HepG2 (cell line): ENCODE measurements around the gene RHOG. TPM values are rescaled to one million over a fixed set of nuclear protein-coding genes. Genes with fewer than 3 reads are reported as not detected.

ENCODE experiments used
- ATF7 ChIP-seq, 2 experiments: fragments of 450-650 bp in 1 of 2; sonication (generic) in 1 of 2; formaldehyde crosslinking in 1 of 2; IDR thresholded peaks; 2 replicates each; pipeline versions ENCODE4 v1.4.0 to v1.6.1; 2016 to 2020; ENCODE audit warnings: antibody characterized with exemption in 1 of 2, mild to moderate bottlenecking in 1 of 2, missing genetic modification reagents in 1 of 2
- BHLHE40 ChIP-seq: IDR thresholded peaks from 2 replicates; pipeline ENCODE4 v1.6.1; 2011; ENCODE audit warnings: low read length, improper control_type of control experiment
- ELK4 ChIP-seq: sonication (generic); formaldehyde crosslinking; IDR thresholded peaks from 2 replicates; pipeline ENCODE4 v1.9.0; 2021; ENCODE audit warnings: missing genetic modification reagents, borderline replicate concordance
- ETV6 ChIP-seq: sonication (generic); formaldehyde crosslinking; conservative IDR thresholded peaks from 2 replicates; pipeline ENCODE4 v1.4.0; 2020; ENCODE audit warnings: missing genetic modification reagents
- KAT8 ChIP-seq: IDR thresholded peaks from 2 replicates; pipeline ENCODE4 v1.6.1; 2016; ENCODE audit warnings: missing genetic modification reagents, missing compliant biosample characterization
- MTA3 ChIP-seq: sonication (generic); formaldehyde crosslinking; IDR thresholded peaks from 2 replicates; pipeline ENCODE4 v1.4.0; 2020; ENCODE audit warnings: missing genetic modification reagents
- NONO ChIP-seq, 2 experiments: fragments of 450-650 bp in 1 of 2; sonication (generic) in 1 of 2; formaldehyde crosslinking in 1 of 2; IDR thresholded peaks in 1 of 2; conservative IDR thresholded peaks in 1 of 2; 2 replicates each; pipeline versions ENCODE4 v1.6.1 to v1.8.0; 2017 to 2022; ENCODE audit warnings: mild to moderate bottlenecking in 1 of 2, missing genetic modification reagents in 1 of 2, moderate library complexity in 1 of 2
- NPAS2 ChIP-seq: sonication (generic); formaldehyde crosslinking; IDR thresholded peaks from 2 replicates; pipeline ENCODE4 v1.8.0; 2022; ENCODE audit warnings: mild to moderate bottlenecking, missing genetic modification reagents, borderline replicate concordance
- PITX1 ChIP-seq: sonication (generic); formaldehyde crosslinking; IDR thresholded peaks from 2 replicates; pipeline ENCODE4 v1.5.1; 2020; ENCODE audit warnings: mild to moderate bottlenecking, missing genetic modification reagents
- ZBTB8A ChIP-seq: sonication (generic); formaldehyde crosslinking; IDR thresholded peaks from 2 replicates; pipeline ENCODE4 v1.4.0; 2020; ENCODE audit warnings: mild to moderate bottlenecking, low read depth, missing genetic modification reagents, borderline replicate concordance
- ZNF24 ChIP-seq: fragments of 450-650 bp; IDR thresholded peaks from 2 replicates; pipeline ENCODE4 v1.6.1; 2017; ENCODE audit warnings: antibody characterized with exemption, mild to moderate bottlenecking
- ZNF569 ChIP-seq: sonication (generic); formaldehyde crosslinking; IDR thresholded peaks from 2 replicates; pipeline ENCODE4 v1.5.0; 2020; ENCODE audit warnings: mild to moderate bottlenecking, missing genetic modification reagents, moderate library complexity, borderline replicate concordance
- polyA plus RNA-seq, 8 experiments: library from polyadenylated mRNA; depleted of rRNA in 3 of 8; stranded (reverse) in 7 of 8; unstranded in 1 of 8; fragments of >200 nt; fragmentation: Illumina TruSeq in 4 of 8; extraction: Trizol in 4 of 8; gene quantifications; 2 replicates each; pipeline versions ENCODE4 v1.2.1 to v1.2.3, GENCODE V29; 2011 to 2016; ENCODE audit warnings: low read depth in 4 of 8, missing spikeins in 1 of 8, mixed read lengths in 1 of 8; ENCODE audit not compliant: insufficient read depth in 1 of 8
- total RNA-seq, 5 experiments: library from RNA; depleted of rRNA; stranded (reverse); fragments of >200 nt; fragmentation: Illumina TruSeq; extraction: Trizol; gene quantifications; 2 replicates each; pipeline ENCODE4 v1.2.3, GENCODE V29; 2016; ENCODE audit warnings: low read depth in 1 of 5
- TF ChIP-seq, protein P1 (sequence below): IDR thresholded peaks from 2 replicates; pipeline ENCODE4 v1.6.1; 2016
- TF ChIP-seq, protein P2 (sequence below): sonication (generic); formaldehyde crosslinking; IDR thresholded peaks from 2 replicates; pipeline ENCODE4; 2020; ENCODE audit warnings: missing genetic modification reagents, mild to moderate bottlenecking, borderline replicate concordance
- TF ChIP-seq, protein P3 (sequence below): sonication (generic); formaldehyde crosslinking; IDR thresholded peaks from 2 replicates; pipeline ENCODE4 v1.5.1; 2020; ENCODE audit warnings: missing genetic modification reagents, mild to moderate bottlenecking, borderline replicate concordance

The RHOG gene
- total and polyA plus RNA-seq, 2 of the 13 experiments (the other 11 are each of a cell fraction or from before 2014, with no cell fraction given): 7.7 to 23.4 TPM

DNA sequence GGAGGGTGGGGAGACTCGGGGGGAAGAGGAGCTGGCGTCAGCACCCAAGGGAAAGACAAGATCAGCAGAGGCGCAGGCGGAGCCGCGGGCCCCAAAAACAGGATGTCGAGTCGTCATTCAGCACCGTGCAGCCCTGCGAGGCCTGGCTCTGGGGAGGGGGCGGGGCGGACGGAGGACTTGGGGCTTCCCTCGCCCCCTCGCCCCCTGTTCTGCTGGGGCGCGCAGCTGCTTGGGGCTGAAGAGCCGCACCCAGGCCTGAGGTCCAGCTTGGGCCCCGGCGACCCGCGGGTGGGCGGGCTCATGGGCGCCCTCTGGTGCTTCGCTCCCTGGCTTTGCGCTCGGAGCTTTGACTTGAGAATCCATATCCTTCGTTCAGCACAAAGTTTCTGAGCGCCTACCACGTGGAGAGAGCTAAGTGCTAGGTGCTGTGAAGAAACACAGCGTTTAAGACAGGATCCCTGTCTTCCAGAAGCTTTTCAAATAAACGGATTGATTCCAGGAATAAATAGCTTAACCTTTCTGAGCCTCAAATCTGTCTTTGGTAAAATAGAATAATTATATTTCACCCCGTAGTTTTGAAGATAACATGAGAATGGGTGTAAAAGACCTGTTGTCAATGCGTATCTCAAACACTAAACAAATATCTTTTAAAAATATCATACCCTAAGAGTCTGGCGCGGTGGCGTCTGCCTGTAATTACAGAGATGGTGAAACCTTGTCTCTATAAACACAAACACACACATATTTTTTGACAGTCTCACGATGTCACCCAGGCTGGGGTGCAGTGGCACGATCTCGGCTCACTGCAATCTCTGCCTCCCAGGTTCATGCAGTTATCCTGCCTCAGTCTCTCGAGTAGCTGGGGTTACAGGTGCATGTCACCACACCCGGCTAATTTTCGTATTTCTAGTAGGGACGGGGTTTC is 929 bp upstream of the RHOG start (continued):
- TF ChIP-seq ETV6 (CRISPR knock-in tag): 0 out of 2 replicates have a peak, but pooled peaks have one; percentile 22
- TF ChIP-seq, protein P1, sequence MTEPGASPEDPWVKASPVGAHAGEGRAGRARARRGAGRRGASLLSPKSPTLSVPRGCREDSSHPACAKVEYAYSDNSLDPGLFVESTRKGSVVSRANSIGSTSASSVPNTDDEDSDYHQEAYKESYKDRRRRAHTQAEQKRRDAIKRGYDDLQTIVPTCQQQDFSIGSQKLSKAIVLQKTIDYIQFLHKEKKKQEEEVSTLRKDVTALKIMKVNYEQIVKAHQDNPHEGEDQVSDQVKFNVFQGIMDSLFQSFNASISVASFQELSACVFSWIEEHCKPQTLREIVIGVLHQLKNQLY (CRISPR knock-in tag): no peak
- no peak for TF ChIP-seq BHLHE40
- no peak for TF ChIP-seq ELK4 (CRISPR knock-in tag)
- TF ChIP-seq ATF7 (IDR thresholded peaks at IDR 0.05): no peak
- no peak for TF ChIP-seq ATF7 (CRISPR knock-in tag; IDR thresholded peaks at IDR 0.05)
- TF ChIP-seq, protein P2, sequence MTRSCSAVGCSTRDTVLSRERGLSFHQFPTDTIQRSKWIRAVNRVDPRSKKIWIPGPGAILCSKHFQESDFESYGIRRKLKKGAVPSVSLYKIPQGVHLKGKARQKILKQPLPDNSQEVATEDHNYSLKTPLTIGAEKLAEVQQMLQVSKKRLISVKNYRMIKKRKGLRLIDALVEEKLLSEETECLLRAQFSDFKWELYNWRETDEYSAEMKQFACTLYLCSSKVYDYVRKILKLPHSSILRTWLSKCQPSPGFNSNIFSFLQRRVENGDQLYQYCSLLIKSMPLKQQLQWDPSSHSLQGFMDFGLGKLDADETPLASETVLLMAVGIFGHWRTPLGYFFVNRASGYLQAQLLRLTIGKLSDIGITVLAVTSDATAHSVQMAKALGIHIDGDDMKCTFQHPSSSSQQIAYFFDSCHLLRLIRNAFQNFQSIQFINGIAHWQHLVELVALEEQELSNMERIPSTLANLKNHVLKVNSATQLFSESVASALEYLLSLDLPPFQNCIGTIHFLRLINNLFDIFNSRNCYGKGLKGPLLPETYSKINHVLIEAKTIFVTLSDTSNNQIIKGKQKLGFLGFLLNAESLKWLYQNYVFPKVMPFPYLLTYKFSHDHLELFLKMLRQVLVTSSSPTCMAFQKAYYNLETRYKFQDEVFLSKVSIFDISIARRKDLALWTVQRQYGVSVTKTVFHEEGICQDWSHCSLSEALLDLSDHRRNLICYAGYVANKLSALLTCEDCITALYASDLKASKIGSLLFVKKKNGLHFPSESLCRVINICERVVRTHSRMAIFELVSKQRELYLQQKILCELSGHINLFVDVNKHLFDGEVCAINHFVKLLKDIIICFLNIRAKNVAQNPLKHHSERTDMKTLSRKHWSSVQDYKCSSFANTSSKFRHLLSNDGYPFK (CRISPR knock-in tag): peak; percentile 53; the same call in 1 of the 2 replicates
- TF ChIP-seq, protein P3, sequence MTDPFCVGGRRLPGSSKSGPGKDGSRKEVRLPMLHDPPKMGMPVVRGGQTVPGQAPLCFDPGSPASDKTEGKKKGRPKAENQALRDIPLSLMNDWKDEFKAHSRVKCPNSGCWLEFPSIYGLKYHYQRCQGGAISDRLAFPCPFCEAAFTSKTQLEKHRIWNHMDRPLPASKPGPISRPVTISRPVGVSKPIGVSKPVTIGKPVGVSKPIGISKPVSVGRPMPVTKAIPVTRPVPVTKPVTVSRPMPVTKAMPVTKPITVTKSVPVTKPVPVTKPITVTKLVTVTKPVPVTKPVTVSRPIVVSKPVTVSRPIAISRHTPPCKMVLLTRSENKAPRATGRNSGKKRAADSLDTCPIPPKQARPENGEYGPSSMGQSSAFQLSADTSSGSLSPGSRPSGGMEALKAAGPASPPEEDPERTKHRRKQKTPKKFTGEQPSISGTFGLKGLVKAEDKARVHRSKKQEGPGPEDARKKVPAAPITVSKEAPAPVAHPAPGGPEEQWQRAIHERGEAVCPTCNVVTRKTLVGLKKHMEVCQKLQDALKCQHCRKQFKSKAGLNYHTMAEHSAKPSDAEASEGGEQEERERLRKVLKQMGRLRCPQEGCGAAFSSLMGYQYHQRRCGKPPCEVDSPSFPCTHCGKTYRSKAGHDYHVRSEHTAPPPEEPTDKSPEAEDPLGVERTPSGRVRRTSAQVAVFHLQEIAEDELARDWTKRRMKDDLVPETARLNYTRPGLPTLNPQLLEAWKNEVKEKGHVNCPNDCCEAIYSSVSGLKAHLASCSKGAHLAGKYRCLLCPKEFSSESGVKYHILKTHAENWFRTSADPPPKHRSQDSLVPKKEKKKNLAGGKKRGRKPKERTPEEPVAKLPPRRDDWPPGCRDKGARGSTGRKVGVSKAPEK (CRISPR knock-in tag): no peak
- TF ChIP-seq PITX1: no peak
- no peak for TF ChIP-seq KAT8 (CRISPR knock-in tag)
- TF ChIP-seq ZBTB8A (CRISPR knock-in tag): no peak
- no peak for TF ChIP-seq NPAS2 (CRISPR knock-in tag)
- no peak for TF ChIP-seq ZNF569 (CRISPR knock-in tag)
- peak; percentile 31; the same call in 1 of the 2 replicates for TF ChIP-seq ZNF24
- TF ChIP-seq NONO (IDR thresholded peaks at IDR 0.05): no peak
- TF ChIP-seq NONO (CRISPR knock-in tag; conservative IDR thresholded peaks at IDR 0.05): 0 out of 2 replicates have a peak, but pooled peaks have one; percentile 16
- no peak for TF ChIP-seq MTA3 (CRISPR knock-in tag)
